Glutamatergic neuron (in vitro differentiated cells): Measurements from ENCODE around the gene WWOX. TPM values are rescaled to one million over a fixed set of nuclear protein-coding genes. Genes with fewer than 3 reads are reported as not detected.

Experiments
- DNase-seq: peaks from one replicate; pipeline ENCODE4 v3.0.0; 2022
- H3K27ac Mint-ChIP-seq: one replicate; pipeline ENCODE4 v1.8.0; 2020; ENCODE audit warnings: mild to moderate bottlenecking, mixed read lengths, inconsistent platforms; ENCODE audit not compliant: unreplicated experiment
- H3K27me3 Mint-ChIP-seq: one replicate; pipeline ENCODE4 v1.8.0; 2020; ENCODE audit warnings: mild to moderate bottlenecking, moderate library complexity, mixed read lengths, inconsistent platforms; ENCODE audit not compliant: unreplicated experiment
- H3K36me3 Mint-ChIP-seq: one replicate; pipeline ENCODE4 v1.8.0; 2020; ENCODE audit warnings: mild to moderate bottlenecking, mixed read lengths, inconsistent platforms; ENCODE audit not compliant: unreplicated experiment
- H3K4me1 Mint-ChIP-seq: one replicate; pipeline ENCODE4 v1.8.0; 2020; ENCODE audit warnings: mild to moderate bottlenecking, low read depth, mixed read lengths, inconsistent platforms; ENCODE audit not compliant: unreplicated experiment
- H3K4me3 Mint-ChIP-seq: one replicate; pipeline ENCODE4 v1.8.0; 2020; ENCODE audit warnings: mild to moderate bottlenecking, mixed read lengths, inconsistent platforms; ENCODE audit not compliant: unreplicated experiment
- H3K9me3 Mint-ChIP-seq: one replicate; pipeline ENCODE4 v1.8.0; 2020; ENCODE audit warnings: mild to moderate bottlenecking, moderate library complexity, mixed read lengths, inconsistent platforms; ENCODE audit not compliant: unreplicated experiment
- CTCF ChIP-seq: fragments of 200-600 bp; sonication (generic); IDR thresholded peaks from one replicate; pipeline ENCODE4 v1.5.0; 2021; ENCODE audit not compliant: partially characterized antibody, unreplicated experiment
- total RNA-seq: library from RNA; stranded (reverse); fragmentation: NEBNext Ultra II Directional; extraction: Animal tissue kit (Norgen Biotek cat#: 25700); gene quantifications from one replicate; pipeline ENCODE4 v1.2.1, GENCODE V29; 2021; ENCODE audit not compliant: unreplicated experiment

The WWOX gene
- total RNA-seq, 1 donor from 2014 or later, result 10.3 TPM

GRCh38 chr16:78102122-78102660 lies 2.7 kb downstream of the WWOX start:
- H3K4me1 Mint-ChIP-seq, result no peaks in the 10 kb centered on the region
- no peak overlapping the region for H3K27ac Mint-ChIP-seq
- H3K4me3 Mint-ChIP-seq, result no peak overlapping the region
- peaks cover 1% of the 10 kb centered on the region for H3K9me3 Mint-ChIP-seq
- H3K27me3 Mint-ChIP-seq, result no peaks in the 10 kb centered on the region
- TF ChIP-seq CTCF, result no peak
- no peaks in the 10 kb centered on the region for H3K36me3 Mint-ChIP-seq
- no peak for DNase-seq

GRCh38 chr16:78102865-78103264 lies 3.4 kb downstream of the WWOX start:
- peaks cover 1% of the 10 kb centered on the region for H3K9me3 Mint-ChIP-seq
- no peaks in the 10 kb centered on the region for H3K36me3 Mint-ChIP-seq
- no peaks in the 10 kb centered on the region for H3K4me1 Mint-ChIP-seq
- H3K4me3 Mint-ChIP-seq, result no peak overlapping the region
- no peak for DNase-seq
- no peaks in the 10 kb centered on the region for H3K27me3 Mint-ChIP-seq
- H3K27ac Mint-ChIP-seq, result no peak overlapping the region
- TF ChIP-seq CTCF, result no peak

- no peaks in the 10 kb centered on the region for H3K4me1 Mint-ChIP-seq
- no peak for TF ChIP-seq CTCF
- no peak overlapping the region for H3K4me3 Mint-ChIP-seq
- no peaks in the 10 kb centered on the region for H3K9me3 Mint-ChIP-seq
- no peak overlapping the region for H3K27ac Mint-ChIP-seq
- DNase-seq, result no peak
- no peaks in the 10 kb centered on the region for H3K36me3 Mint-ChIP-seq
- no peaks in the 10 kb centered on the region for H3K27me3 Mint-ChIP-seq
Measured at GRCh38 chr16:78105517-78105916, 6.1 kb downstream of the WWOX start.

- Mint-ChIP-seq H3K27ac (no peak overlapping the region), H3K4me3 (no peak overlapping the region), H3K27me3 (no peaks in the 10 kb centered on the region), H3K4me1 (no peaks in the 10 kb centered on the region), H3K36me3 (no peaks in the 10 kb centered on the region), H3K9me3 (no peaks in the 10 kb centered on the region)
- no peak for DNase-seq
- TF ChIP-seq CTCF, result no peak
Measured at GRCh38 chr16:78106686-78107085, 7.2 kb downstream of the WWOX start.

- H3K9me3 Mint-ChIP-seq, result no peaks in the 10 kb centered on the region
- H3K4me1 Mint-ChIP-seq, result no peaks in the 10 kb centered on the region
- H3K27ac Mint-ChIP-seq, result no peak overlapping the region
- H3K4me3 Mint-ChIP-seq, result no peak overlapping the region
- H3K36me3 Mint-ChIP-seq, result no peaks in the 10 kb centered on the region
- DNase-seq, result no peak
- no peaks in the 10 kb centered on the region for H3K27me3 Mint-ChIP-seq
- no peak for TF ChIP-seq CTCF
Measured at GRCh38 chr16:78108451-78108850, 9.0 kb downstream of the WWOX start.
